GM19468 (cell line): ENCODE measurements around the gene ATRNL1.
"Not testable (repeated sequence)": the region's sequence is repeated elsewhere in the genome, so short reads cannot be mapped to it uniquely, and the experiment has no call there.

Experiments
- ATAC-seq: cut with Tn5 transposase; IDR thresholded peaks from one replicate; pipeline ENCODE4 v1.9.1; 2021; ENCODE audit warnings: mild to moderate bottlenecking, moderate library complexity, moderate number of reproducible peaks; ENCODE audit not compliant: unreplicated experiment; ENCODE audit errors: extremely low read depth

The ATRNL1 gene

DNA sequence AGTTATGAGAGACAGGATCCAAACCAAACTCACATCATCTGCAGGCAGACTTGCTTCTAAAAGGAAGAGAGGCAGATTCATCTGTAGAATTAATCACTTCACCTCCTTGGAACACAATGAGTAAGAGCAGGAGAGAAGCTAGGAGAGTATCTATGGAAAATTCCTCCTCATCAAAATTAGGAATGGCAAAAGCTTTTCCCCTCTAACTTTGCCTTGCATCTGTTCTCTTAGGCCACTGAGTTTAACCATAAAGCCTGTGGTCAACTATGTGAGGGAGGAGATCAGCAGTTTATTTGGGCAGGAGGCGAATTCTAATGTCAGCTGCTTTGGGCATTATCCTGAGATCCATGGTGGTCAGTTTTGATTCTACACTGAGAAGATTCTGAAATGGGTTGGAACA, 618.1 kb downstream of the ATRNL1 start:
- no peak for ATAC-seq

DNA sequence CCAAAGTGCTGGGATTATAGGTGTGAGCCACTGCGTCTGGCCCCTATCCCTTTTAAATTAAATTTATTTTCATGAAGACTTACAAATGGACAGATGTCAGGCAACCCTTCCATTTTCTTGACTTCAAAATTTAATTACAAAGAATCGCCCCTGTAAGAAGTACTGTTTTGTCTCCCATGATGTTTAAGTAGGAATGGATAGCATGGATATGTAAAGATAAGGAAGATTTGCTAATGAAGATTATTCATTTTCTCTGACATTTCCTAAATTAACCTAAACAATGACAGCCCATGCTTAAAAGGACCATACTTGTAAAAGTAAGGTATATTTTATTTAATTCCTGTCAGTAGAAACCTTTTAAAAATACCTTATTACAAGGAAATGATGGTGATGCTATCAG, 627.0 kb downstream of the ATRNL1 start:
- no peak for ATAC-seq

- ATAC-seq = no peak
These were observed 634.0 kb downstream of the ATRNL1 start for GRCh38 chr10:115727129-115727528.

- ATAC-seq = no peak
These were observed 650.9 kb downstream of the ATRNL1 start for GRCh38 chr10:115744089-115744488.

DNA sequence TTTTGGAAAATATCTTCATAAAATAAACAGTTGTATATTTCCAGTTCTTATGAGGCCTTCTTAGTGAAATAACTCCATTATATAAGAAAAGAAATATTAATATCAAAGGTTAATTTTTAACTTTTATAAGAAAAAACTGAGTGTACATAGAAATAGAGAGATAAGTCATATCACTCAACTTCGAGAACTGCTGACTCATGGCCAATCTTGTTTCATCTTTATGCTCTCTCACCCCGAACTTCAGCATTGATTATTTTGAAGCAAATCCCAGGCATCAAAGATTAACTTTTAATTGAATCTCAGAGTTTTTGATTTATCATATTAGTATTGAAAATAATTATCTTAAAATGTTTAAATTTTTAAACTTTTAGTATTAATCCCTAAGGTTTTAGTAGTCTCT, 652.8 kb downstream of the ATRNL1 start:
- no peak for ATAC-seq

- no peak for ATAC-seq
These were observed 654.6 kb downstream of the ATRNL1 start for GRCh38 chr10:115747811-115748210.

- ATAC-seq = not testable (repeated sequence)
These were observed 665.3 kb downstream of the ATRNL1 start for GRCh38 chr10:115758488-115758887.

DNA sequence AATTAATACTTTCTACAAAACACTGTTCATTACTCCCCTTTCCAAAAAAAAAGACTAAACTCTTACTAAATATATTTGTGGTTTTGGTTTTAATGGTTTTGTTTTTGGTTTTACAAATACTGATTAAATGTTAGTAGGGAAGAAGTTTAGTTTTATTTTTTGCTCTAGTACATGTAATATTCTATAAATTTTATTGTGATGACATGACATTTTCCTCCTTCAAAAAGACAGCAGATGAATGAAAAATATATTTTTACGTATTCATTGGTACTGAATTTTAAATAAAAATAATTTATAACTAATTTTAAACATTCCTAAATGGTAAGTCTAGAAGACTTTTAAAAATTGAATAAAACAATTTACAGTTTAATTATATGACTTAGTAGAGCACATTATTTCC, 667.0 kb downstream of the ATRNL1 start:
- ATAC-seq = no peak

DNA sequence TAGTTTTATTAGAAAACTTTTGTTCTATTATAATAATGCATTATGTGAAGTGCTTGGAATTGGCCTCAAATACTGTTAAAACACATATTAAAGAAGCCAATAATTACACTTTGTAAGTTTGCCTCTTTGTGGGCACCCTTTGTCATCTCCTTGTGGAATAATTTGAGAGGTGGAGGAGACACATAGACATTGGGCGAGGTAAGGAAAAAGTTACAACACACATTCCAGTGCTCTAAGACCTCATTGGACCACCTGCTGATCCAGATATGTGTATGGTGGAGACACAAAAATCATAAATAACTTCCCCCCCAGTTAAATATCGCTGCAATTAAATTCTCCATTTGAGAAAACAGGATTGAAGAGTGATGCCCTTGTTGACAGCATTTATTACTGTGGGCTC, 668.0 kb downstream of the ATRNL1 start:
- ATAC-seq = no peak

DNA sequence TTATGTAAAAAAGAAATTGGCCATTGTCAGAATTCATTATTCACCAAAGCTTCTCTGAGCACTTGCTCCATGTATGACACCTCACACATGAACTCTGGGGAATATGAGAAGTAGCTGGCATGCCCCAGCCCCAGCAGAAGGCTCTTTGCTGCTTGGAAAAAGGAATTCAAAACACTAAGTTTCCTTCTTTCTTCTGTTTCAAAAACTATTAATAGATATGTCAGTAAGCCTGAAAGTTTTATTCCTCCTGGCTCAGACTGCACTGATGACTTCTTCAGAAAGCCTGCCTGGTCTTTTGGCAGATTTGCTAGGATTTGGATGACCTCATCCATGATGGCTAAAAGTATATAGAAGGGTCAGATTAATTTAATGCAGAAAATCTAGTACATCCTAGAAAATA, 668.9 kb downstream of the ATRNL1 start:
- ATAC-seq = no peak

GRCh38 chr10:115771755-115772154, 678.6 kb downstream of the ATRNL1 start:
- ATAC-seq = no peak

DNA sequence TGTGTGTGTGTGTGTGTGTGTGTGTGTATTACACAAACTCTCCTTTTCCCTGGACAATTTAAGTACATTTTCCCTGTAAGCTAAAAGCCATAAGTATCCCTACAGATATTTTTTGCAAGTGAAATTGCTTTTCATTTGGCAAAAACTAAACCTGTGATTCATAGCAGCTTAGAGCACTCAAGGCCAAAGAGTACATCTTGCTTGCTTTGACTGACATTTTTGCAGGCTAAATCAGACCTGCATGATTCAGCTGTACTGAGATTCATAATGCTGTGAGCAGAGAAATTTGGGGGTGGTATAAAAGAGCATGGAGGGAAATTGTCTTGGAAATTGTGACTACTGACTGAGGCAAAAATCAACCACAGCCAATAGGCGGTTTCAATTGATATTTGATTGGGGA, 679.4 kb downstream of the ATRNL1 start:
- ATAC-seq = no peak

GRCh38 chr10:115773832-115774231, 680.7 kb downstream of the ATRNL1 start:
- no peak for ATAC-seq

GRCh38 chr10:115774721-115775120, 681.6 kb downstream of the ATRNL1 start:
- ATAC-seq = no peak

- ATAC-seq = no peak
These were observed 684.5 kb downstream of the ATRNL1 start for GRCh38 chr10:115777646-115778045.

DNA sequence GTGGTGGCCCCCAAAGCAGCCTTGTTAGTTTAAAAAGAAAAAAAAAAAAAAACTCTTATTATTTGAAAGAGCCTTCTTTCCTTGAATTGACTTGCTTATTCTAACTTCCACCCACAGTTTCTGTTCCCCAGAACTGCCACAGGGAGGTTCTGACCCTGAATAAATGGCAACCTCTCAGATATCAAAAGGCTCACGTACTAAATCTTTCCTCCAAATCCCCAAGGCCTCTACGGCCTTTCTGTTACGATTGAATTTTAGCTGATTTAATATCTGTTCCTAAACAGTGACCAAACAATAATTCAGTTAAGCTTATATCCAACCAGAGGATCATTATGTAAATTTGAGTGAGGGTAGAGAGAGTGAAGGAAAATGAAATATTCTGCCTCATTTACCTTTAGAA, 697.1 kb downstream of the ATRNL1 start:
- no peak for ATAC-seq

GRCh38 chr10:115795964-115796363, 702.8 kb downstream of the ATRNL1 start:
- no peak for ATAC-seq

DNA sequence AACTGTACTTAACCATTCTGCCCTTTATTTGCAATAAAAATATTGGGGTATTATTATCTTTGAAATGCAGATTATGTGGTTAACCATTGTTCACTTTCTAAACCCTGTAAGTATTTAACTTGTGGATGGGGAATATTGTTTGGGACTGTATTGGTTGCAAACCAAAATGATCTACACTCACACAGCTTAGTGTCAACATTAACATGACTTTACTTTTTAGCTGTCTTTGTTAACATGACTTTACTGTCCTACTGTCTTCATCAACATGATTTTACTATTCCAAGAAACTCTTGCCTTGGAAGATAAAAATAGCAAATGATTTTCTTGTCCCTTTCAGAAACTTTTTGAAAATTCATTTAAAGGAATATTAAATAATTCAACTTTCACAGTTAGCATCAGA, 708.3 kb downstream of the ATRNL1 start:
- ATAC-seq = no peak

GRCh38 chr10:115801992-115802391, 708.8 kb downstream of the ATRNL1 start:
- no peak for ATAC-seq

DNA sequence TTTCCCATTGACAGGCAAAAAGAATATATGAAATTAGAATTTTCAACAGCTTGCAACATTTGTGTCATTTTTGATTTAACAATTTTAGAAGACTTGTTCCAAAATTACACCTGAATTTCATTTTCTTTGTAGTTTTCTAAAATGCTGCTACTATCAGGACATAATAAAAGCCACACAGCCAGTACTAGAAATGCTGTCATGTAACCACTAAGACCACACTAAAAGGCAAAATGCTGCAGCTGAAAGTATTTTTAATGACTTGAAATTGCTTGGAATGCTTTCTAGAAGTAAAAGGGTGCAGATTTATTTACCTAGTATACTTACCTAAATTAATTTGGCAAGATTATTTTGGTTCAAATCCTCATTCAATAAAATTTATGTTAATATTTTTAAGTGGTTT, 709.7 kb downstream of the ATRNL1 start:
- ATAC-seq = no peak

GRCh38 chr10:115814542-115814941, 721.4 kb downstream of the ATRNL1 start:
- no peak for ATAC-seq

DNA sequence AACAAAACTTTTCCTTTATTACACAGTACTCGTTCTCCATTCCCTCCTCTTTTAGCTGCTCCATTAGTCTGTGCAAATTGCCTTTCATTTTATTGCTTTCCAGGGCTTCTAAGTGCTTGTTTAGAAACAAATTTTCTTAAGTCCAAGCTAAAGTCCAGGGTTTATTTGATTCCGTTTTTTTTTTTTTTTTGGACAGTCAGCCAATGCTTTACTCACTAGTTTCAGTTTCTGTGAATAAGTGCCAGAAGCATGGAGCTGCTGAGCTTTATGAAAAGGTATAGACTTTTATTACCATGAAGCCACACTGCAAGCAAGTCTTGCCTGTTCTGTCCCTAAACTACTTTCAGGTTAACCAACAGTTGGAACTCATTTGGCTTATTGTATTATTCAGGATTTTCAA, 724.8 kb downstream of the ATRNL1 start:
- no peak for ATAC-seq

DNA sequence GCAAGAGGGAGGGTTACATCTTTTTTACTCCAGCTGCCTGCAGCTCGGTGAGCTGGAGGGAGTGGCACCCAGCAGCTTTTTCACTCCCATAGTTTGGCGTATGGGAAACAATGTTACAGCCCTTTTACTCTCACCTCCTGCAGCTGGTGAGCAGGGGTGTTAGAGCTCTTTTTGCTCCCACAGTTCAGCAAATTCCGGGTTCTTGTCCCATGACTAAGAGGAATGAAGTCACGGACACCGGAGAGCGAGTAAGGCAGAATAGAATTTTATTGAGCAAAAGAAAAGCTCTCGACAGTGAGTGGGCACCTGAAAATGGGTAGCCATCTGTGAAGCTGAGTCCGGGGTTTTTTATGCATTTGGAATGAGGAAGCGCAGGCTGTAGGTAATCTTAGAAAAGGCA, 733.2 kb downstream of the ATRNL1 start:
- no peak for ATAC-seq
